OCI-LY3 (cell line): ENCODE results near the gene METTL27.

Experiments used
- EZH2phosphoT487 ChIP-seq: fragments of 200-600 bp; shearing (Covaris generic); IDR thresholded peaks from 2 replicates; pipeline ENCODE4 v1.6.1; 2018; ENCODE audit warnings: antibody characterized with exemption, mixed run types, low read depth
- TF ChIP-seq, protein P1 (sequence below): fragments of 200-600, 300-600 bp; sonication (generic); IDR thresholded peaks from 2 replicates; pipeline ENCODE4 v1.5.1; 2014; ENCODE audit warnings: antibody characterized with exemption, low read length, low read depth

GRCh38 chr7:73830681-73831583, 11.4 kb downstream of the METTL27 start, which contains the start of gene CLDN4:
- TF ChIP-seq, protein P1, sequence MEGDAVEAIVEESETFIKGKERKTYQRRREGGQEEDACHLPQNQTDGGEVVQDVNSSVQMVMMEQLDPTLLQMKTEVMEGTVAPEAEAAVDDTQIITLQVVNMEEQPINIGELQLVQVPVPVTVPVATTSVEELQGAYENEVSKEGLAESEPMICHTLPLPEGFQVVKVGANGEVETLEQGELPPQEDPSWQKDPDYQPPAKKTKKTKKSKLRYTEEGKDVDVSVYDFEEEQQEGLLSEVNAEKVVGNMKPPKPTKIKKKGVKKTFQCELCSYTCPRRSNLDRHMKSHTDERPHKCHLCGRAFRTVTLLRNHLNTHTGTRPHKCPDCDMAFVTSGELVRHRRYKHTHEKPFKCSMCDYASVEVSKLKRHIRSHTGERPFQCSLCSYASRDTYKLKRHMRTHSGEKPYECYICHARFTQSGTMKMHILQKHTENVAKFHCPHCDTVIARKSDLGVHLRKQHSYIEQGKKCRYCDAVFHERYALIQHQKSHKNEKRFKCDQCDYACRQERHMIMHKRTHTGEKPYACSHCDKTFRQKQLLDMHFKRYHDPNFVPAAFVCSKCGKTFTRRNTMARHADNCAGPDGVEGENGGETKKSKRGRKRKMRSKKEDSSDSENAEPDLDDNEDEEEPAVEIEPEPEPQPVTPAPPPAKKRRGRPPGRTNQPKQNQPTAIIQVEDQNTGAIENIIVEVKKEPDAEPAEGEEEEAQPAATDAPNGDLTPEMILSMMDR = no peak
- no peak for TF ChIP-seq EZH2phosphoT487
